Cardiac muscle cell (in vitro differentiated cells and primary cell): ENCODE data around the gene STARD3. TPM values are rescaled to one million over a fixed set of nuclear protein-coding genes. Genes with fewer than 3 reads are reported as not detected.

Experiments used
- DNase-seq, 2 donors: peaks; one replicate each; pipeline versions ENCODE4 v3.0.0 to v3.0.0-alpha.2; 2010 to 2017; ENCODE audit warnings: low read depth in 1 of 2, low spot score in 1 of 2
- H3K27ac ChIP-seq: fragments of 200-600 bp; sonication (generic); 2 replicates; pipeline ENCODE4 v1.5.1; 2016
- H3K27me3 ChIP-seq: fragments of 200-600 bp; sonication (generic); 2 replicates; pipeline ENCODE4 v1.6.0; 2016; ENCODE audit warnings: control low read depth
- H3K36me3 ChIP-seq: fragments of 200-600 bp; sonication (generic); 2 replicates; pipeline ENCODE4 v1.5.1; 2016; ENCODE audit warnings: control low read depth
- H3K4me1 ChIP-seq: fragments of 200-600 bp; sonication (generic); 2 replicates; pipeline ENCODE4 v1.8.1; 2017; ENCODE audit warnings: low read depth, mild to moderate bottlenecking, mixed run types
- H3K4me3 ChIP-seq: fragments of 200-600 bp; sonication (generic); 2 replicates; pipeline ENCODE4 v1.5.1; 2016; ENCODE audit warnings: mild to moderate bottlenecking
- H3K9me3 ChIP-seq: fragments of 200-600 bp; sonication (generic); 2 replicates; pipeline ENCODE4 v1.5.1; 2017; ENCODE audit warnings: low read depth, mild to moderate bottlenecking, control low read depth
- CTCF ChIP-seq: IDR thresholded peaks from 2 replicates; pipeline ENCODE4 v1.5.1; 2012; ENCODE audit warnings: low read depth, mild to moderate bottlenecking, low read length
- polyA plus RNA-seq: library from polyadenylated mRNA; unstranded; fragments of >200 nt; fragmentation: Nextera tagmentation; extraction: Ambion mirVana; gene quantifications from 2 replicates; pipeline ENCODE4 v1.2.1, GENCODE V29; 2016
- total RNA-seq: library from RNA; depleted of rRNA; stranded (reverse); fragments of >200 nt; gene quantifications from 2 replicates; pipeline ENCODE4 v1.2.3, GENCODE V29; 2016

Gene STARD3
- total and polyA plus RNA-seq, 2 experiments from 2014 or later = 47.9 to 67.1 TPM

- Histone ChIP-seq H3K27me3 (peaks cover 100% of the 10 kb centered on the region), H3K9me3 (no peaks in the 10 kb centered on the region), H3K4me1 (no peaks in the 10 kb centered on the region), H3K27ac (no peak overlapping the region), H3K4me3 (no peak overlapping the region), H3K36me3 (no peaks in the 10 kb centered on the region)
- no peak for DNase-seq
- no peak for TF ChIP-seq CTCF
Observed at GRCh38 chr17:39599004-39599664, 37.8 kb upstream of the STARD3 start.

GRCh38 chr17:39599665-39600231 lies 37.2 kb upstream of the STARD3 start:
- no peak for TF ChIP-seq CTCF
- no peak overlapping the region for H3K4me3 ChIP-seq
- no peaks in the 10 kb centered on the region for H3K4me1 ChIP-seq
- H3K36me3 ChIP-seq = no peaks in the 10 kb centered on the region
- H3K27me3 ChIP-seq = peaks cover 100% of the 10 kb centered on the region
- no peaks in the 10 kb centered on the region for H3K9me3 ChIP-seq
- no peak overlapping the region for H3K27ac ChIP-seq
- no peak for DNase-seq

GRCh38 chr17:39600288-39600996 lies 36.5 kb upstream of the STARD3 start:
- H3K36me3 ChIP-seq = no peaks in the 10 kb centered on the region
- DNase-seq = no peak
- peaks cover 4% of the 10 kb centered on the region for H3K4me1 ChIP-seq
- no peaks in the 10 kb centered on the region for H3K9me3 ChIP-seq
- H3K27ac ChIP-seq = no peak overlapping the region
- H3K27me3 ChIP-seq = peaks cover 100% of the 10 kb centered on the region
- no peak for TF ChIP-seq CTCF
- no peak overlapping the region for H3K4me3 ChIP-seq

GRCh38 chr17:39600997-39601597 lies 35.8 kb upstream of the STARD3 start:
- DNase-seq = no peak

More at GRCh38 chr17:39600997-39601597, 35.8 kb upstream of the STARD3 start:
- Histone ChIP-seq H3K4me3 (no peak overlapping the region), H3K27me3 (peaks cover 100% of the 10 kb centered on the region), H3K27ac (no peak overlapping the region), H3K9me3 (no peaks in the 10 kb centered on the region), H3K36me3 (no peaks in the 10 kb centered on the region), H3K4me1 (peaks cover 4% of the 10 kb centered on the region)
- no peak for TF ChIP-seq CTCF
